Measurements from ENCODE around the gene DENND4C.

DENND4C gene

DNA sequence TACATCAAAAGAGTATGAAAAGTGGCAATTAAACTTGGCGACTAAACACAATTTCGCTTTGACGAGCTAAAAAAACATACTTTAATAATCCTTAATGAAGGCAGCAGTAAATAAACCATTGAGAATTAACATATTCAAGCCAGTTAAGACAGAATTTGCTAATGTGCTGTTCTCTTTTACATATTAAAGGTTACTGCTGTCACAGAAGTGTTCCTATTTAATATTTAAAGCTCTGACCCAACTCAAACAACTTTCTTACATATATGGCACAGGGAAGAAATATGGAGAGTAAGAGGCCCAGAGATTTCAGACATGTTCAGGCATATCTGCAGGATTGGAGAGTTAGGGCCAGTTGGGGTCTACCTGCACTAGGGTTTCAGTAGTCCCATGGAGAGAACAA lies 16.7 kb upstream of the DENND4C start:
- no peaks in the 10 kb centered on the region for H3K79me2 ChIP-seq (ENCODE audit: low read length)
- H2AFZ ChIP-seq (ENCODE audit: low read depth, low read length) = no peak overlapping the region
- H3K27me3 ChIP-seq (ENCODE audit: low read depth, low read length) = no peaks in the 10 kb centered on the region
- no peaks in the 10 kb centered on the region for H3K36me3 ChIP-seq (replicated peaks; ENCODE audit: low read depth, low read length)
- H3K27ac ChIP-seq (ENCODE audit: low read length) = no peak overlapping the region
- no peak overlapping the region for H3K9ac ChIP-seq (ENCODE audit: low read length)
- H3K9me3 ChIP-seq (ENCODE audit: insufficient read depth, low read length) = no peaks in the 10 kb centered on the region
- no peak overlapping the region for H3K4me2 ChIP-seq (ENCODE audit: low read length)
- no peak for TF ChIP-seq EZH2phosphoT487 (IDR thresholded peaks at IDR 0.05; ENCODE audit: low read depth)
- no peak for TF ChIP-seq CTCF (IDR thresholded peaks at IDR 0.05; ENCODE audit: low read depth, low read length)
- H3K4me3 ChIP-seq (ENCODE audit: low read length) = no peak overlapping the region
- no peaks in the 10 kb centered on the region for H4K20me1 ChIP-seq (ENCODE audit: insufficient read depth, low read length)
- H3K4me1 ChIP-seq (ENCODE audit: low read length) = peaks cover 7% of the 10 kb centered on the region

- Histone ChIP-seq H3K4me3 (ENCODE audit: low read length) (no peak overlapping the region), H3K4me2 (ENCODE audit: low read length) (no peak overlapping the region)
Measured at GRCh38 chr9:19216466-19216865, 14.0 kb upstream of the DENND4C start.

GRCh38 chr9:19221326-19221725 lies 9.2 kb upstream of the DENND4C start:
- H3K27ac ChIP-seq (ENCODE audit: low read length) = no peak overlapping the region
- H3K79me2 ChIP-seq (ENCODE audit: low read length) = no peaks in the 10 kb centered on the region
- H3K36me3 ChIP-seq (replicated peaks; ENCODE audit: low read depth, low read length) = no peaks in the 10 kb centered on the region
- no peaks in the 10 kb centered on the region for H3K27me3 ChIP-seq (ENCODE audit: low read depth, low read length)
- no peak overlapping the region for H3K9ac ChIP-seq (ENCODE audit: low read length)
- H2AFZ ChIP-seq (ENCODE audit: low read depth, low read length) = no peak overlapping the region
- no peaks in the 10 kb centered on the region for H4K20me1 ChIP-seq (ENCODE audit: insufficient read depth, low read length)
- H3K9me3 ChIP-seq (ENCODE audit: insufficient read depth, low read length) = no peaks in the 10 kb centered on the region
- H3K4me2 ChIP-seq (ENCODE audit: low read length) = no peak overlapping the region
- H3K4me1 ChIP-seq (ENCODE audit: low read length) = no peaks in the 10 kb centered on the region
- TF ChIP-seq EZH2phosphoT487 (IDR thresholded peaks at IDR 0.05; ENCODE audit: low read depth) (no peak), CTCF (IDR thresholded peaks at IDR 0.05; ENCODE audit: low read depth, low read length) (no peak)
- H3K4me3 ChIP-seq (ENCODE audit: low read length) = no peak overlapping the region

More at GRCh38 chr9:19216466-19216865, 14.0 kb upstream of the DENND4C start:
- Histone ChIP-seq H2AFZ (ENCODE audit: low read depth, low read length) (no peak overlapping the region), H3K36me3 (replicated peaks; ENCODE audit: low read depth, low read length) (no peaks in the 10 kb centered on the region), H3K27me3 (ENCODE audit: low read depth, low read length) (no peaks in the 10 kb centered on the region), H3K79me2 (ENCODE audit: low read length) (no peaks in the 10 kb centered on the region), H3K4me1 (ENCODE audit: low read length) (no peaks in the 10 kb centered on the region), H3K27ac (ENCODE audit: low read length) (no peak overlapping the region), H3K9ac (ENCODE audit: low read length) (no peak overlapping the region), H3K9me3 (ENCODE audit: insufficient read depth, low read length) (no peaks in the 10 kb centered on the region), H4K20me1 (ENCODE audit: insufficient read depth, low read length) (no peaks in the 10 kb centered on the region)
- TF ChIP-seq EZH2phosphoT487 (IDR thresholded peaks at IDR 0.05; ENCODE audit: low read depth) (no peak), CTCF (IDR thresholded peaks at IDR 0.05; ENCODE audit: low read depth, low read length) (no peak)

GRCh38 chr9:19223724-19224123 lies 6.8 kb upstream of the DENND4C start:
- Histone ChIP-seq H3K4me1 (ENCODE audit: low read length) (no peaks in the 10 kb centered on the region), H3K27ac (ENCODE audit: low read length) (no peak overlapping the region), H2AFZ (ENCODE audit: low read depth, low read length) (no peak overlapping the region), H4K20me1 (ENCODE audit: insufficient read depth, low read length) (no peaks in the 10 kb centered on the region), H3K79me2 (ENCODE audit: low read length) (no peaks in the 10 kb centered on the region), H3K4me2 (ENCODE audit: low read length) (no peak overlapping the region), H3K9me3 (ENCODE audit: insufficient read depth, low read length) (no peaks in the 10 kb centered on the region), H3K36me3 (replicated peaks; ENCODE audit: low read depth, low read length) (no peaks in the 10 kb centered on the region), H3K4me3 (ENCODE audit: low read length) (no peak overlapping the region), H3K27me3 (ENCODE audit: low read depth, low read length) (no peaks in the 10 kb centered on the region), H3K9ac (ENCODE audit: low read length) (no peak overlapping the region)
- TF ChIP-seq CTCF (IDR thresholded peaks at IDR 0.05; ENCODE audit: low read depth, low read length) (no peak), EZH2phosphoT487 (IDR thresholded peaks at IDR 0.05; ENCODE audit: low read depth) (no peak)
